ENCODE data around the gene GATA2.

The GATA2 gene

GRCh38 chr3:128461731-128462130 lies 31.3 kb downstream of the GATA2 start:
- H3K27me3 ChIP-seq = peaks cover 0 to 17% of the 10 kb centered on the region in 2 donors
- H3K27ac ChIP-seq = no peak overlapping the region

GRCh38 chr3:128459461-128459820 lies 33.6 kb downstream of the GATA2 start:
- DNase-seq = no peak
- H3K27ac ChIP-seq = no peak overlapping the region
- TF ChIP-seq CTCF (IDR thresholded peaks at IDR 0.05) = no peak
- H3K36me3 ChIP-seq = no peaks in the 10 kb centered on the region
- intact Hi-C loops (cut with DNase I; ENCODE audit: low total_unique reads) = no loop called here
- peaks cover 0 to 32% of the 10 kb centered on the region in 2 donors for H3K27me3 ChIP-seq
- H3K9me3 ChIP-seq = no peaks in the 10 kb centered on the region
- H3K4me3 ChIP-seq = no peak overlapping the region
- H3K4me1 ChIP-seq = no peaks in the 10 kb centered on the region

More at GRCh38 chr3:128461731-128462130, 31.3 kb downstream of the GATA2 start:
- DNase-seq = no peak
- Histone ChIP-seq H3K4me3 (no peak overlapping the region), H3K9me3 (no peaks in the 10 kb centered on the region), H3K36me3 (no peaks in the 10 kb centered on the region), H3K4me1 (no peaks in the 10 kb centered on the region)
- TF ChIP-seq CTCF (IDR thresholded peaks at IDR 0.05) = no peak
- intact Hi-C loops (cut with DNase I; ENCODE audit: low total_unique reads) = no loop called here

- no peak for DNase-seq
- intact Hi-C loops (cut with DNase I; ENCODE audit: low total_unique reads) = no loop called here
- no peak for TF ChIP-seq CTCF (IDR thresholded peaks at IDR 0.05)
These were observed 34.1 kb downstream of the GATA2 start for GRCh38 chr3:128458746-128459460.

GRCh38 chr3:128457937-128458336 lies 35.1 kb downstream of the GATA2 start:
- no peak for TF ChIP-seq CTCF (IDR thresholded peaks at IDR 0.05)
- no peak overlapping the region for H3K27ac ChIP-seq
- H3K36me3 ChIP-seq = no peaks in the 10 kb centered on the region
- intact Hi-C loops (cut with DNase I; ENCODE audit: low total_unique reads) = no loop called here
- no peaks in the 10 kb centered on the region for H3K4me1 ChIP-seq
- H3K27me3 ChIP-seq = peaks cover 0 to 36% of the 10 kb centered on the region in 2 donors
- H3K4me3 ChIP-seq = no peak overlapping the region
- DNase-seq = no peak
- H3K9me3 ChIP-seq = no peaks in the 10 kb centered on the region

More at GRCh38 chr3:128458746-128459460, 34.1 kb downstream of the GATA2 start:
- Histone ChIP-seq H3K9me3 (no peaks in the 10 kb centered on the region), H3K27ac (no peak overlapping the region), H3K4me3 (no peak overlapping the region), H3K27me3 (peaks cover 0 to 38% of the 10 kb centered on the region in 2 donors), H3K36me3 (no peaks in the 10 kb centered on the region), H3K4me1 (no peaks in the 10 kb centered on the region)

GRCh38 chr3:128456776-128457715 lies 36.0 kb downstream of the GATA2 start:
- intact Hi-C loops (cut with DNase I; ENCODE audit: low total_unique reads) = no loop called here
- Histone ChIP-seq H3K36me3 (no peaks in the 10 kb centered on the region), H3K9me3 (no peaks in the 10 kb centered on the region), H3K4me3 (no peak overlapping the region), H3K4me1 (no peaks in the 10 kb centered on the region), H3K27me3 (peaks cover 0 to 42% of the 10 kb centered on the region in 2 donors), H3K27ac (no peak overlapping the region)
- no peak for TF ChIP-seq CTCF (IDR thresholded peaks at IDR 0.05)
- DNase-seq = no peak

Measured in tibial artery (tissue), 4 donors.